ENCODE measurements around the gene NLRC3.

NLRC3 gene

DNA sequence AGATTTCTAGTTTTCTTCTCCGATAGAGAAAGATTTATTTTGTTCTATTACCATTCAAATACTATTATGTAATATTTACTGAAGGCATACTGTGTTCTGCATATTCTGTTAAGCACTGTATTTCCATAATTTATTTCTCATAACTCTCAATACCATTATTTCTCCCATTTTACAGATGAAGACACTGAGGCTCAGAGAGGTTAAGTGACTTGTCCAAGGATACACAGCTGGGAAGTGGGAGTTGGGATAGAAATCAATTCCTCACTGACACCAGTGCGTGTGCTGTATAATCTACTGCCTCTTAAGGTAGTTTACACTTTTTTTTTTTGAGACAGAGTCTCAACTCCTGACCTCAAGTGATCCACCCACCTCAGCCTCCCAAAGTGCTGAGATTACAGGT is 7.4 kb downstream of the NLRC3 start:
- ChIA-PET CTCF (no interaction called here), POLR2A (no interaction called here)
- TF ChIP-seq, protein P1, sequence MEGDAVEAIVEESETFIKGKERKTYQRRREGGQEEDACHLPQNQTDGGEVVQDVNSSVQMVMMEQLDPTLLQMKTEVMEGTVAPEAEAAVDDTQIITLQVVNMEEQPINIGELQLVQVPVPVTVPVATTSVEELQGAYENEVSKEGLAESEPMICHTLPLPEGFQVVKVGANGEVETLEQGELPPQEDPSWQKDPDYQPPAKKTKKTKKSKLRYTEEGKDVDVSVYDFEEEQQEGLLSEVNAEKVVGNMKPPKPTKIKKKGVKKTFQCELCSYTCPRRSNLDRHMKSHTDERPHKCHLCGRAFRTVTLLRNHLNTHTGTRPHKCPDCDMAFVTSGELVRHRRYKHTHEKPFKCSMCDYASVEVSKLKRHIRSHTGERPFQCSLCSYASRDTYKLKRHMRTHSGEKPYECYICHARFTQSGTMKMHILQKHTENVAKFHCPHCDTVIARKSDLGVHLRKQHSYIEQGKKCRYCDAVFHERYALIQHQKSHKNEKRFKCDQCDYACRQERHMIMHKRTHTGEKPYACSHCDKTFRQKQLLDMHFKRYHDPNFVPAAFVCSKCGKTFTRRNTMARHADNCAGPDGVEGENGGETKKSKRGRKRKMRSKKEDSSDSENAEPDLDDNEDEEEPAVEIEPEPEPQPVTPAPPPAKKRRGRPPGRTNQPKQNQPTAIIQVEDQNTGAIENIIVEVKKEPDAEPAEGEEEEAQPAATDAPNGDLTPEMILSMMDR (IDR thresholded peaks at IDR 0.05; ENCODE audit: control extremely low read depth, extremely low read depth, low read depth, missing control alignments) = no peak
- DNase-seq (ENCODE audit: extremely low spot score) = no peak

DNA sequence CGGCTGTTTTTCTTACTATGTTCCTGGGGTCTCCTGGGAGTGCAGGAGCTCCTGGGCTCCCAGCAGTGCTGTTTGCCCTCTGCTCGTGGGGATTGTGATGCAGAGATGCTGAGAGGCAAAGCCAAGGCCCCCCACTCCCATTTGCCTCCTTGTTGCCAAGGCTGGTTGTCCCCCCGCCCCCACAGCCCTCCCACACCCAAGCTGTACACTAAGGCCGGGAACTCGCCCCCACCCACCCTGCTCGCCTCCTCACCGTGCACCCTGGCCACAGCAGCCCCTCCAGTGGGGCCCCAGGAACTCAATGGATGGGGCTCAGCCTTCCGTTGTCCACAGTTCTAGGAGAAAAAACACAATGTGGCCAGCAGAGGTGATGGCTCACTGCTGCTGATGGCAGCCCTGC is 10.2 kb downstream of the NLRC3 start:
- CTCF ChIA-PET = interaction anchor here (0.7 to 1.0 kb wide), 2 partner anchors 11 to 40 kb away, joined by 3 read pairs; no protein-coding TSS in a partner anchor
- no peak for DNase-seq (ENCODE audit: extremely low spot score)
- TF ChIP-seq, protein P1 (IDR thresholded peaks at IDR 0.05; ENCODE audit: control extremely low read depth, extremely low read depth, low read depth, missing control alignments) = no peak
- POLR2A ChIA-PET = no interaction called here

- TF ChIP-seq, protein P1 (IDR thresholded peaks at IDR 0.05; ENCODE audit: control extremely low read depth, extremely low read depth, low read depth, missing control alignments) = no peak
- ChIA-PET POLR2A (no interaction called here), CTCF (no interaction called here)
- DNase-seq (ENCODE audit: extremely low spot score) = no peak
Observed at GRCh38 chr16:3564889-3565141, 12.4 kb downstream of the NLRC3 start.

GRCh38 chr16:3564130-3564888 is 12.9 kb downstream of the NLRC3 start:
- ChIA-PET CTCF (no interaction called here), POLR2A (no interaction called here)
- no peak for DNase-seq (ENCODE audit: extremely low spot score)
- TF ChIP-seq, protein P1 (IDR thresholded peaks at IDR 0.05; ENCODE audit: control extremely low read depth, extremely low read depth, low read depth, missing control alignments) = no peak

DNA sequence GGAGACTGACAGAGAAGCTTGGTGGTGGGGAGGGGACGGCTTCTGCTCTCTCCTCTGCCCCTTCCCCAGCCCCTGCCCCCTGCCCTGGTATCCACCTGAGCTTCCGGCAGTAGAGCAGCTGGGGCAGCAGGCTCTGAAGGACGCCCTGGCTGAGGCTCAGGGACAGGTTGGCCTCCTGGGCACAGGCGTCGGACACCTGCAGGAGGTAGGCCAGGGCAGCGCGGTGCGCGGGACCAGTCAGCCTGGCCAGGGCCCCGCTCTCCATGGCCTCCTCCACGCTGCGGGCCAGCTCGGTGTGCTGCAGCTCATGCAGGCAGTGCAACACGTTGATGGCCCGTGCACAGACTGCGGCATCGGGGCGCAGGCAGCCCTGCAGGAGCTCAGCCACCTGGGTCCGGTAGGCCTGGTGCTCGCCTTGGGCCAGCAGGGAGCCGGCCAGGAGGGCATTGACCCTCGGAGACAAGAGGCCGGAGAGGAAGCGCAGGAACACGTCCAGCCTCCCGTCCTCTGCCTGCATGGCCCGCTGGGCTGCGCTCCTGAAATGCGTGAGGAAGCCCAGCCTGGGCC is 14.2 kb downstream of the NLRC3 start:
- POLR2A ChIA-PET = interaction anchor here (0.5 kb wide), 1 partner anchor 857 kb away, joined by 5 read pairs; no protein-coding TSS in a partner anchor
- CTCF ChIA-PET = no interaction called here
- no peak for DNase-seq (ENCODE audit: extremely low spot score)
- TF ChIP-seq, protein P1 (IDR thresholded peaks at IDR 0.05; ENCODE audit: control extremely low read depth, extremely low read depth, low read depth, missing control alignments) = no peak

DNA sequence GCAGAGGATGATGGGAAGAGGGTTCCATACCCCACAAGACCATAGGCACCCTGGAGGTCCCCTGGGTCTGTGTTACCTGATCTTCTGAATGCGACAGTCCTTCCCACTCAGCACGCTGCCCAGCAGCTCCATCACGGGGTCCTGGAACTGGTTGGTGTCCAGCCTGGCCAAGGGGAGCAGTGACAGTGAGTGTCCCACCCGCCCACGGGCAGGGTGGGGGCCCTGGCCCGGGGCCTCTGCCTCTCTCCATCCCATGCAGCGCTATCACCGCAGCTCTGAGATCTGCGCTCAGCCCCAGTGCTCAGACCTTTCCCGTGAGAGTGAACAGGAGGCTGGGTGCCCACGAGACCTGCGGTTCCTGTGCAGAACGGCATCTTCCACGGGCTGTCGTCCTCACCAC is 15.6 kb downstream of the NLRC3 start:
- TF ChIP-seq, protein P1 (IDR thresholded peaks at IDR 0.05; ENCODE audit: control extremely low read depth, extremely low read depth, low read depth, missing control alignments) = no peak
- ChIA-PET CTCF (no interaction called here), POLR2A (no interaction called here)
- DNase-seq (ENCODE audit: extremely low spot score) = no peak
